Testis (tissue), 3 donors: Measurements from ENCODE around the gene STEAP1. TPM values are rescaled to one million over a fixed set of nuclear protein-coding genes. Genes with fewer than 3 reads are reported as not detected.

ENCODE experiments used
- DNase-seq: peaks from one replicate; pipeline ENCODE4 v3.0.0-alpha.2; 2019
- H3K27ac ChIP-seq, 2 donors: fragments of 200-600 bp; sonication (generic); one replicate each; pipeline ENCODE4 v1.5.1; 2019
- H3K27me3 ChIP-seq: fragments of 200-600 bp; sonication (generic); one replicate; pipeline ENCODE4 v1.5.1; 2019
- H3K36me3 ChIP-seq: fragments of 200-600 bp; sonication (generic); one replicate; pipeline ENCODE4 v1.5.1; 2017; ENCODE audit warnings: low read depth; ENCODE audit errors: missing control alignments
- H3K4me1 ChIP-seq: fragments of 200-600 bp; sonication (generic); one replicate; pipeline ENCODE4 v1.5.1; 2019
- H3K4me3 ChIP-seq, 2 donors: fragments of 200-600 bp; sonication (generic); one replicate each; pipeline ENCODE4 v1.5.1; 2017 to 2019
- H3K9me3 ChIP-seq: fragments of 200-600 bp; sonication (generic); one replicate; pipeline ENCODE4 v1.5.1; 2017
- POLR2A ChIP-seq: fragments of 450-650 bp; IDR thresholded peaks from one replicate; pipeline ENCODE4 v1.6.1; 2017; ENCODE audit warnings: antibody characterized with exemption, mild to moderate bottlenecking, moderate library complexity
- WGBS, 2 donors: methylation state at CpG; one replicate each; pipeline ENCODE4 v1.1.5; 2018; 5-methylcytosine and 5-hydroxymethylcytosine counted together
- intact Hi-C: fragments of 100-400 bp; cut with DNase I; formaldehyde crosslinking; loops from one replicate; pipeline ENCODE4 v1.15.1; 2023; ENCODE audit warnings: low total_unique reads
- polyA plus RNA-seq: library from polyadenylated mRNA; stranded (reverse); fragments of 350-450 nt; fragmentation: Illumina TruSeq; extraction: RNeasy Lipid Tissue Mini Kit (QIAGEN cat#74804); gene quantifications from one replicate; pipeline ENCODE4 v1.2.3, GENCODE V29; 2014; ENCODE audit warnings: low read depth, low replicate concordance; ENCODE audit not compliant: insufficient read depth
- total RNA-seq, 2 donors: library from RNA; depleted of rRNA; stranded (reverse); fragments of >200 nt; gene quantifications; one replicate each; pipeline ENCODE4 v1.2.3, GENCODE V29; 2016
- TF ChIP-seq, protein P1 (sequence below), 3 experiments: fragments of 450-650 bp in 2 of 3; fragments of 200-600 bp in 1 of 3; sonication (generic) in 1 of 3; IDR thresholded peaks; one replicate each; pipeline ENCODE4 v1.5.1; 2016 to 2019; ENCODE audit warnings: antibody characterized with exemption in 3 of 3, mild to moderate bottlenecking in 2 of 3, moderate library complexity in 1 of 3

Gene STEAP1
- total and polyA plus RNA-seq, 3 donors from 2014 or later = 6.4 to 7.3 (median 6.4) TPM

DNA sequence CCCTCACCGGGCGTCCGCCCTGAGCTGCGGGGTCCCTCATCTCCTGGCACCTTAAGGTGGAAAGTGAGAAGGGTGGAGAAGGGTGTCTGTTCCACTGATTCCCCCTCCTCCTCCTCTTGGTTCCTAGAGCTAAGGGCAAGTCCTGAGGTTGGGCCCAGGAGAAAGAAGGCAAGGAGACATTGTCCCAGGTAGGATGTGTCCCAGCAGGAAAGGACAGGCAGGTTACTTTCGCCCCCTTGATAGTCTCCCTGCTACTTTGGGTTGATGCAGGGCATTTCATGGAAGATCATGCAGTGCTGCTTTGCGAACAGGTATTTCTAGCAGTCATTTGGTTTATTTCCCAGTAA lies 57.9 kb downstream of the STEAP1 start:
- no peaks in the 10 kb centered on the region for H3K27me3 ChIP-seq
- intact Hi-C loops = no loop called here
- no peak for DNase-seq

DNA sequence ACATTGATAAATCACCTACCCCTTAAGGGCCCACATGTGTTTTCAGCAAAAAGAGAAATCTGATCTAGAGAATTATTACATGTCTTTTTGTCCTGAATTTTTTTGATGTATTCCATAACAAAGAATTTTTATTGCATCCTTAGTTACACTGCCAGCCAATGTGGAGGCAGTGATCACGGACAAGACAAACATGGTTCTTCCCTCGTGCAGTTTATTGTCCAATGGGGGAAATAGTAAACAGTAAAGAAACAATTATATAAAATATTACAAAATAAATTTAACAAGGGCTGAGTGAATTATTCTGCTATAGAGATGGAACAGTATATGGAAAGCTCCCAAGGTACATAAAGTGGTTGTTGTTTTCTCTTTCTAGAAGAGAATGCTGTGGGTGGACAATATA lies 59.3 kb downstream of the STEAP1 start:
- Histone ChIP-seq H3K4me1 (no peaks in the 10 kb centered on the region), H3K9me3 (no peaks in the 10 kb centered on the region), H3K27ac (no peak overlapping the region), H3K27me3 (no peaks in the 10 kb centered on the region), H3K36me3 (no peaks in the 10 kb centered on the region), H3K4me3 (no peak overlapping the region)
- no peak for TF ChIP-seq POLR2A
- TF ChIP-seq, protein P1, sequence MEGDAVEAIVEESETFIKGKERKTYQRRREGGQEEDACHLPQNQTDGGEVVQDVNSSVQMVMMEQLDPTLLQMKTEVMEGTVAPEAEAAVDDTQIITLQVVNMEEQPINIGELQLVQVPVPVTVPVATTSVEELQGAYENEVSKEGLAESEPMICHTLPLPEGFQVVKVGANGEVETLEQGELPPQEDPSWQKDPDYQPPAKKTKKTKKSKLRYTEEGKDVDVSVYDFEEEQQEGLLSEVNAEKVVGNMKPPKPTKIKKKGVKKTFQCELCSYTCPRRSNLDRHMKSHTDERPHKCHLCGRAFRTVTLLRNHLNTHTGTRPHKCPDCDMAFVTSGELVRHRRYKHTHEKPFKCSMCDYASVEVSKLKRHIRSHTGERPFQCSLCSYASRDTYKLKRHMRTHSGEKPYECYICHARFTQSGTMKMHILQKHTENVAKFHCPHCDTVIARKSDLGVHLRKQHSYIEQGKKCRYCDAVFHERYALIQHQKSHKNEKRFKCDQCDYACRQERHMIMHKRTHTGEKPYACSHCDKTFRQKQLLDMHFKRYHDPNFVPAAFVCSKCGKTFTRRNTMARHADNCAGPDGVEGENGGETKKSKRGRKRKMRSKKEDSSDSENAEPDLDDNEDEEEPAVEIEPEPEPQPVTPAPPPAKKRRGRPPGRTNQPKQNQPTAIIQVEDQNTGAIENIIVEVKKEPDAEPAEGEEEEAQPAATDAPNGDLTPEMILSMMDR (IDR thresholded peaks at IDR 0.05) = no peak
- 77 to 78% methylated on average over 2 of the region's 2 CpGs for WGBS, 2 donors
- intact Hi-C loops = no loop called here
- no peak for DNase-seq

More for the DNA sequence above, 57.9 kb downstream of the STEAP1 start:
- H3K9me3 ChIP-seq = no peaks in the 10 kb centered on the region
- no peaks in the 10 kb centered on the region for H3K36me3 ChIP-seq
- TF ChIP-seq POLR2A = no peak
- TF ChIP-seq, protein P1 (IDR thresholded peaks at IDR 0.05) = no peak
- peak overlapping the region; percentile 66 to 78 for H3K4me3 ChIP-seq
- 7 to 16% methylated on average over 2 to 6 of the region's 6 CpGs for WGBS, 2 donors
- H3K4me1 ChIP-seq = no peaks in the 10 kb centered on the region
- peak overlapping the region; percentile 82 to 85 for H3K27ac ChIP-seq

Other genes starting within 250 kb of the STEAP1 start
- 1 to 10 TPM; 4.3 to 4.5 TPM for gene STEAP2, start 57.3 kb downstream of the STEAP1 start, total RNA-seq
- 1.8 TPM for gene STEAP2, start 57.3 kb downstream of the STEAP1 start, polyA plus RNA-seq
- gene CFAP69, start 90.7 kb downstream of the STEAP1 start, total RNA-seq = 10 to 100 TPM in 1 of 2 donors, 1 to 10 TPM in 1; 8.7 to 18.0 TPM
- gene CFAP69, start 90.7 kb downstream of the STEAP1 start, polyA plus RNA-seq = 9.0 TPM
- not detected for gene FAM237B, start 166.8 kb downstream of the STEAP1 start, total RNA-seq
- gene FAM237B, start 166.8 kb downstream of the STEAP1 start, polyA plus RNA-seq = 0.17 TPM
- 10 to 100 TPM; 14.6 to 16.6 TPM for gene GTPBP10, start 192.2 kb downstream of the STEAP1 start, total RNA-seq
- gene GTPBP10, start 192.2 kb downstream of the STEAP1 start, polyA plus RNA-seq = 25.6 TPM
- 10 to 100 TPM; 31.8 to 33.9 TPM for gene CLDN12, start 249.0 kb downstream of the STEAP1 start, total RNA-seq
- 40.5 TPM for gene CLDN12, start 249.0 kb downstream of the STEAP1 start, polyA plus RNA-seq